Lung (tissue), 12 donors: Measurements from ENCODE around the gene PNLIP. TPM values are rescaled to one million over a fixed set of nuclear protein-coding genes. Genes with fewer than 3 reads are reported as not detected.

Source experiments
- ATAC-seq: fragments of 200-7000 bp; cut with Tn5 transposase; one replicate; pipeline ENCODE4 v1.9.1; 2020; ENCODE audit warnings: moderate number of reproducible peaks; ENCODE audit not compliant: insufficient read depth, low FRiP score
- DNase-seq, 3 donors: peaks; one replicate each; pipeline ENCODE4 v3.0.0-alpha.2; 2013 to 2017
- H3K27ac ChIP-seq, 2 donors: one replicate each; pipeline ENCODE4 v1.5.1; 2013; ENCODE audit warnings: mild to moderate bottlenecking in 2 of 2, moderate library complexity in 2 of 2, control low read depth in 1 of 2, inconsistent platforms in 1 of 2, low read depth in 1 of 2, low read length in 1 of 2
- H3K27me3 ChIP-seq, 3 donors: one replicate each; pipeline ENCODE4 v1.5.1; 2013; ENCODE audit warnings: low read length in 2 of 3; ENCODE audit not compliant: control insufficient read depth in 3 of 3, insufficient read depth in 3 of 3
- H3K36me3 ChIP-seq, 4 donors: one replicate each; pipeline ENCODE4 v1.5.1; 2013; ENCODE audit warnings: low read length in 4 of 4, mild to moderate bottlenecking in 1 of 4, moderate library complexity in 1 of 4; ENCODE audit not compliant: control insufficient read depth in 4 of 4, insufficient read depth in 4 of 4
- H3K4me1 ChIP-seq, 5 donors: one replicate each; pipeline ENCODE4 v1.5.1; 2013; ENCODE audit warnings: low read length in 5 of 5, mild to moderate bottlenecking in 2 of 5, moderate library complexity in 1 of 5; ENCODE audit not compliant: control insufficient read depth in 5 of 5, insufficient read depth in 5 of 5
- H3K4me3 ChIP-seq: one replicate; pipeline ENCODE4 v1.5.1; 2013; ENCODE audit warnings: mild to moderate bottlenecking, control low read depth, moderate library complexity
- H3K9ac ChIP-seq, 2 donors: one replicate each; pipeline ENCODE4 v1.5.1; 2013; ENCODE audit warnings: low read length in 2 of 2, control low read depth in 1 of 2; ENCODE audit not compliant: insufficient read depth in 1 of 2
- H3K9me3 ChIP-seq, 4 donors: one replicate each; pipeline ENCODE4 v1.5.1; 2013; ENCODE audit warnings: low read length in 3 of 4, mild to moderate bottlenecking in 1 of 4, moderate library complexity in 1 of 4; ENCODE audit not compliant: control insufficient read depth in 4 of 4, insufficient read depth in 3 of 4
- CTCF ChIP-seq: IDR thresholded peaks from 2 replicates; pipeline ENCODE4 v1.5.1; 2012; ENCODE audit warnings: mild to moderate bottlenecking; ENCODE audit errors: control extremely low read depth, extremely low read depth
- WGBS, 2 donors: extraction: QIAGEN DNeasy Blood & Tissue Kit; methylation state at CpG; one replicate each; pipeline ENCODE4 v1.1.7; 2013; 5-methylcytosine and 5-hydroxymethylcytosine counted together
- polyA plus RNA-seq, 2 donors: library from polyadenylated mRNA; stranded (reverse); fragments of 200-250 nt; gene quantifications; one replicate each; pipeline ENCODE4 v1.2.1, GENCODE V29; 2013
- total RNA-seq, 2 donors: library from RNA; depleted of rRNA in 1 of 2; stranded (reverse); fragments of >200 nt in 1 of 2; gene quantifications; one replicate each; pipeline ENCODE4 v1.2.1, GENCODE V29; 2014 to 2021
- donor health status: control.
- donor health status: control.
- donor health status: Bipolar disorder and iron deficiency.
- donor health status: healthy.
- donor health status: DM: yes; HTN: yes; CAD: no.

Gene PNLIP
- total and polyA plus RNA-seq, 4 donors: 0.14 to 2.9 TPM; not detected in 2

GRCh38 chr10:116526219-116526618, 19.5 kb upstream of the PNLIP start:
- WGBS, 2 donors: 41 to 59% methylated on average over 3 of the region's 3 CpGs
- no peak overlapping the region for H3K9ac ChIP-seq
- H3K4me3 ChIP-seq: no peak overlapping the region
- peaks cover 0 to 3% (median 0%) of the 10 kb centered on the region in 4 donors for H3K9me3 ChIP-seq
- H3K36me3 ChIP-seq: no peaks in the 10 kb centered on the region
- TF ChIP-seq CTCF: no peak
- H3K27ac ChIP-seq: no peak overlapping the region
- no peak for ATAC-seq
- H3K4me1 ChIP-seq: peaks cover 0 to 7% (median 0%) of the 10 kb centered on the region in 5 donors
- DNase-seq: peak in 2 of 3 donors; percentile 3 to 20
- peaks cover 0 to 2% (median 0%) of the 10 kb centered on the region in 3 donors for H3K27me3 ChIP-seq

DNA sequence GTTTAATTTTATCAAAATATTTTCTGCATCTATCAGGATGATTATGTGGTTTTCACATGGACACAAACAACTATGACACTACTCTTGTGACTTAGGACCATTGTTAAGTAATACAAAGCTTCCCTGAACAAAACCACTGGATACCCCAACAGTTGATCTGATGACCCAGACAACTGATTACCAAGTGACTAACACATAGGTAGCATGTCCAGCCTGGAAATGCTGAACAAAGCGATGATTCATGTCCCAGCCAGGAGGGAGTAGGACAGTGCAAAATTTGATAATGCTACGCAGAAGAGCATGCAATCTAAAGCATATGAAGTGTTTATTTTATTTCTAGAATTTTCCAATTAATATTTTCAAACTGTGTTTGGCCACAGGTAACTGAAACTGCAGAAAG, 8.9 kb upstream of the PNLIP start:
- Histone ChIP-seq H3K27ac (no peak overlapping the region), H3K9me3 (no peaks in the 10 kb centered on the region), H3K9ac (no peak overlapping the region), H3K36me3 (no peaks in the 10 kb centered on the region), H3K27me3 (no peaks in the 10 kb centered on the region), H3K4me3 (no peak overlapping the region), H3K4me1 (no peaks in the 10 kb centered on the region)
- no peak for ATAC-seq
- no peak for TF ChIP-seq CTCF
- DNase-seq: no peak
- 89 to 93% methylated on average over 2 of the region's 2 CpGs for WGBS, 2 donors

- H3K4me1 ChIP-seq: no peaks in the 10 kb centered on the region
- H3K9ac ChIP-seq: no peak overlapping the region
- H3K27ac ChIP-seq: no peak overlapping the region
- no peak overlapping the region for H3K4me3 ChIP-seq
- H3K36me3 ChIP-seq: no peaks in the 10 kb centered on the region
- H3K27me3 ChIP-seq: no peaks in the 10 kb centered on the region
- no peaks in the 10 kb centered on the region for H3K9me3 ChIP-seq
- ATAC-seq (no peak), DNase-seq (no peak)
- TF ChIP-seq CTCF: no peak
These were observed 7.3 kb upstream of the PNLIP start for GRCh38 chr10:116538456-116538855.

- no peak overlapping the region for H3K4me3 ChIP-seq
- DNase-seq (no peak), ATAC-seq (no peak)
- H3K27ac ChIP-seq: no peak overlapping the region
- H3K9me3 ChIP-seq: no peaks in the 10 kb centered on the region
- no peaks in the 10 kb centered on the region for H3K27me3 ChIP-seq
- H3K9ac ChIP-seq: no peak overlapping the region
- TF ChIP-seq CTCF: no peak
- no peaks in the 10 kb centered on the region for H3K36me3 ChIP-seq
- H3K4me1 ChIP-seq: no peaks in the 10 kb centered on the region
These were observed 6.7 kb upstream of the PNLIP start for GRCh38 chr10:116538992-116539391.
